H1 (cell line): Measurements from ENCODE around the gene PSD. TPM values are rescaled to one million over a fixed set of nuclear protein-coding genes. Genes with fewer than 3 reads are reported as not detected.

Source experiments
- EZH2 ChIP-seq: fragments of 200-600 bp; sonication (generic); IDR thresholded peaks from 2 replicates; pipeline ENCODE4 v1.7.1; 2012; ENCODE audit warnings: low read depth, mild to moderate bottlenecking, moderate library complexity, low read length, inconsistent platforms; ENCODE audit not compliant: severe bottlenecking
- JUN ChIP-seq: IDR thresholded peaks from 2 replicates; pipeline ENCODE4 v1.6.1; 2011; ENCODE audit warnings: low read depth, mild to moderate bottlenecking, improper control_type of control experiment, low read length
- TEAD4 ChIP-seq: IDR thresholded peaks from 2 replicates; pipeline ENCODE4 v1.6.1; 2012; ENCODE audit warnings: low read depth, low read length, inconsistent platforms, mixed read lengths
- polyA plus RNA-seq, 7 experiments: library from polyadenylated mRNA; depleted of rRNA in 3 of 7; stranded (reverse) in 5 of 7; unstranded in 2 of 7; fragments of >200 nt in 5 of 7; fragments of 200-250 nt in 2 of 7; gene quantifications; 1 replicate in 5 of 7; 2 replicates in 1 of 7; 4 replicates in 1 of 7; pipeline versions ENCODE4 v1.2.1 to v1.2.3, GENCODE V29; 2011 to 2013; ENCODE audit warnings: missing spikeins in 2 of 7, mixed read lengths in 2 of 7
- total RNA-seq: library from RNA; stranded (reverse); fragmentation: NEBNext Ultra II Directional; extraction: Animal tissue kit (Norgen Biotek cat#: 25700); gene quantifications from 2 replicates; pipeline ENCODE4 v1.2.1, GENCODE V29; 2021

Gene PSD
- total and polyA plus RNA-seq, 2 of the 8 experiments (the other 6 are each of a cell fraction or from before 2014, with no cell fraction given) = 5.4 to 6.0 TPM

GRCh38 chr10:102412293-102412692 lies 6.3 kb downstream of the PSD start (continued):
- TF ChIP-seq EZH2 (no peak), JUN (no peak), TEAD4 (no peak)
